NCI-H1048 (cell line): Measurements from ENCODE around the gene ANKRD13D.

Experiments
- DNase-seq: peaks from one replicate; lab custom pipeline; 2025; lab: John Stamatoyannopoulos, UW

Gene ANKRD13D

GRCh38 chr11:67273260-67273990 lies 15.7 kb upstream of the ANKRD13D start:
- no peak for DNase-seq

- no peak for DNase-seq
Measured at GRCh38 chr11:67274768-67275605, 14.1 kb upstream of the ANKRD13D start.

GRCh38 chr11:67275606-67276409 lies 13.3 kb upstream of the ANKRD13D start:
- DNase-seq, result no peak

- DNase-seq, result no peak
Measured at GRCh38 chr11:67276781-67277230, 12.3 kb upstream of the ANKRD13D start.

- DNase-seq, result no peak
Measured at GRCh38 chr11:67277231-67277961, 11.7 kb upstream of the ANKRD13D start.

- DNase-seq, result no peak
Measured at GRCh38 chr11:67278135-67278938, 10.8 kb upstream of the ANKRD13D start.

GRCh38 chr11:67278939-67279588 lies 10.0 kb upstream of the ANKRD13D start:
- DNase-seq, result no peak

- DNase-seq, result no peak
Measured at GRCh38 chr11:67279589-67280340, 9.3 kb upstream of the ANKRD13D start.

GRCh38 chr11:67280341-67280787 lies 8.7 kb upstream of the ANKRD13D start:
- no peak for DNase-seq

- no peak for DNase-seq
Measured at GRCh38 chr11:67280788-67281551, 8.1 kb upstream of the ANKRD13D start.

- DNase-seq, result no peak
Measured at GRCh38 chr11:67281552-67282150, 7.5 kb upstream of the ANKRD13D start.

GRCh38 chr11:67282155-67282875 lies 6.8 kb upstream of the ANKRD13D start:
- DNase-seq, result no peak

- no peak for DNase-seq
Measured at GRCh38 chr11:67282876-67283371, 6.2 kb upstream of the ANKRD13D start.

- no peak for DNase-seq
Measured at GRCh38 chr11:67283481-67283963, 5.6 kb upstream of the ANKRD13D start.

- DNase-seq, result no peak
Measured at GRCh38 chr11:67284811-67285540, 4.1 kb upstream of the ANKRD13D start.
